Measurements from ENCODE around the gene SLC25A40.

GRCh38 chr7:87818336-87818735 lies 57.8 kb downstream of the SLC25A40 start:
- TF ChIP-seq CTCF (IDR thresholded peaks at IDR 0.05) (no peak), POLR2A (IDR thresholded peaks at IDR 0.05) (no peak)
